Ascending aorta (tissue), 2 donors: ENCODE data around the gene RYR3. TPM values are rescaled to one million over a fixed set of nuclear protein-coding genes. Genes with fewer than 3 reads are reported as not detected.

Experiments
- DNase-seq, 2 donors: peaks; one replicate each; pipeline ENCODE4 v3.0.0-alpha.2; 2019; ENCODE audit warnings: low spot score in 2 of 2
- H3K27ac ChIP-seq, 2 donors: fragments of 200-600 bp; sonication (generic); one replicate each; pipeline ENCODE4 v1.5.1; 2016 to 2017; ENCODE audit warnings: mild to moderate bottlenecking in 1 of 2
- H3K27me3 ChIP-seq: fragments of 200-600 bp; sonication (generic); one replicate; pipeline ENCODE4 v1.5.1; 2017
- H3K36me3 ChIP-seq, 2 donors: fragments of 200-600 bp; sonication (generic); one replicate each; pipeline ENCODE4 v1.5.1; 2016
- H3K4me1 ChIP-seq, 2 donors: fragments of 200-600 bp; sonication (generic); one replicate each; pipeline ENCODE4 v1.5.1; 2016 to 2017; ENCODE audit warnings: mild to moderate bottlenecking in 1 of 2
- H3K4me3 ChIP-seq, 2 donors: fragments of 200-600 bp; sonication (generic); one replicate each; pipeline ENCODE4 v1.5.1; 2016 to 2017; ENCODE audit warnings: mild to moderate bottlenecking in 1 of 2
- H3K9me3 ChIP-seq, 2 donors: fragments of 200-600 bp; sonication (generic); one replicate each; pipeline ENCODE4 v1.5.1; 2016
- CTCF ChIP-seq, 3 experiments: fragments of 200-600 bp in 2 of 3; fragments of 450-650 bp in 1 of 3; sonication (generic) in 2 of 3; IDR thresholded peaks; one replicate each; pipeline ENCODE4 v1.5.1; 2016 to 2019; ENCODE audit warnings: antibody characterized with exemption in 3 of 3, mild to moderate bottlenecking in 1 of 3, moderate library complexity in 1 of 3
- intact Hi-C: fragments of 100-400 bp; cut with DNase I; formaldehyde crosslinking; loops from one replicate; pipeline ENCODE4 v1.15.1; 2023
- total RNA-seq: library from RNA; depleted of rRNA; stranded (reverse); fragments of >200 nt; gene quantifications from one replicate; pipeline ENCODE4 v1.1.0, GENCODE V29; 2016

The RYR3 gene
- total RNA-seq, 1 donor from 2014 or later = 3.1 TPM

GRCh38 chr15:33282226-33283020 lies 28.3 kb upstream of the RYR3 start:
- Histone ChIP-seq H3K4me3 (no peak overlapping the region), H3K4me1 (no peaks in the 10 kb centered on the region), H3K27ac (no peak overlapping the region), H3K9me3 (no peaks in the 10 kb centered on the region), H3K36me3 (no peaks in the 10 kb centered on the region), H3K27me3 (no peaks in the 10 kb centered on the region)
- DNase-seq = no peak
- no peak for TF ChIP-seq CTCF (IDR thresholded peaks at IDR 0.05)
- intact Hi-C loops = no loop called here

GRCh38 chr15:33283576-33283975 lies 27.2 kb upstream of the RYR3 start:
- DNase-seq = no peak
- no peaks in the 10 kb centered on the region for H3K36me3 ChIP-seq
- H3K4me3 ChIP-seq = no peak overlapping the region
- no peak for TF ChIP-seq CTCF (IDR thresholded peaks at IDR 0.05)
- H3K9me3 ChIP-seq = no peaks in the 10 kb centered on the region
- no peaks in the 10 kb centered on the region for H3K4me1 ChIP-seq
- intact Hi-C loops = no loop called here
- no peak overlapping the region for H3K27ac ChIP-seq
- H3K27me3 ChIP-seq = no peaks in the 10 kb centered on the region

GRCh38 chr15:33284336-33284735 lies 26.4 kb upstream of the RYR3 start:
- H3K27ac ChIP-seq = no peak overlapping the region
- intact Hi-C loops = no loop called here
- no peaks in the 10 kb centered on the region for H3K4me1 ChIP-seq
- no peaks in the 10 kb centered on the region for H3K36me3 ChIP-seq
- no peak for TF ChIP-seq CTCF (IDR thresholded peaks at IDR 0.05)
- no peaks in the 10 kb centered on the region for H3K27me3 ChIP-seq
- H3K4me3 ChIP-seq = no peak overlapping the region
- no peak for DNase-seq
- H3K9me3 ChIP-seq = no peaks in the 10 kb centered on the region

- Histone ChIP-seq H3K27me3 (no peaks in the 10 kb centered on the region), H3K4me3 (peak overlapping the region in 1 of 2 donors; percentile 56), H3K36me3 (no peaks in the 10 kb centered on the region), H3K27ac (no peak overlapping the region), H3K4me1 (peaks cover 0 to 5% of the 10 kb centered on the region in 2 donors), H3K9me3 (no peaks in the 10 kb centered on the region)
- peak in 1 of 2 donors; percentile 74 for DNase-seq
- intact Hi-C loops = loop anchor here (2.0 to 5.0 kb wide), 2 partner anchors 314 to 408 kb away; no protein-coding TSS in a partner anchor
- peak; percentile 46 to 71 (median 57) for TF ChIP-seq CTCF (IDR thresholded peaks at IDR 0.05)
Measured at GRCh38 chr15:33292717-33293307, 18.0 kb upstream of the RYR3 start.

- intact Hi-C loops = loop anchor here (2.0 to 5.0 kb wide), 2 partner anchors 313 to 407 kb away; no protein-coding TSS in a partner anchor
- peak in 1 of 2 donors; percentile 62 for DNase-seq
- Histone ChIP-seq H3K27me3 (no peaks in the 10 kb centered on the region), H3K9me3 (no peaks in the 10 kb centered on the region), H3K4me1 (peaks cover 0 to 5% of the 10 kb centered on the region in 2 donors), H3K4me3 (peak overlapping the region; percentile 22 to 56), H3K36me3 (no peaks in the 10 kb centered on the region), H3K27ac (peak overlapping the region; percentile 14 to 57)
- no peak for TF ChIP-seq CTCF (IDR thresholded peaks at IDR 0.05)
Measured at GRCh38 chr15:33293713-33294334, 16.9 kb upstream of the RYR3 start.
